SK-N-SH (cell line): Measurements from ENCODE around the gene CCDC178. TPM values are rescaled to one million over a fixed set of nuclear protein-coding genes. Genes with fewer than 3 reads are reported as not detected.

Experiments used
- CTCF ChIA-PET: fragments of 300-600, 350-600 bp; formaldehyde crosslinking; extraction: SDS; loops from one replicate; lab custom pipeline; 2021; lab: Yijun Ruan, JAX
- POLR2A ChIA-PET: fragments of 350-600 bp; sonication (Branson Sonifier 250); formaldehyde crosslinking; extraction: SDS; loops from one replicate; lab custom pipeline; 2020; ENCODE audit warnings: antibody characterized with exemption, inconsistent platforms; lab: Yijun Ruan, JAX
- DNase-seq: peaks from one replicate; pipeline ENCODE4 v3.0.0; 2012
- H2AFZ ChIP-seq: fragments of 200-600 bp; sonication (generic); 2 replicates; pipeline ENCODE4 v1.8.1; 2016; ENCODE audit warnings: antibody characterized with exemption, mild to moderate bottlenecking, low read depth
- H3F3A ChIP-seq: fragments of 200-600 bp; sonication (generic); replicated peaks from 2 replicates; pipeline ENCODE3; 2016; ENCODE audit warnings: antibody characterized with exemption, mild to moderate bottlenecking; ENCODE audit not compliant: insufficient read depth
- H3K27ac ChIP-seq, 2 experiments: fragments of 200-500 bp in 1 of 2; fragments of 200-600 bp in 1 of 2; sonication (Bioruptor generic) in 1 of 2; sonication (generic), shearing (Covaris generic) in 1 of 2; 2 replicates each; pipeline versions ENCODE4 v1.5.1 to v1.6.1; 2014 to 2016; ENCODE audit warnings: low read depth in 2 of 2, inconsistent platforms in 1 of 2, low read length in 1 of 2, mild to moderate bottlenecking in 1 of 2, mixed read lengths in 1 of 2
- H3K27me3 ChIP-seq: fragments of 200-600 bp; sonication (generic), shearing (Covaris generic); 2 replicates; pipeline ENCODE4 v1.6.1; 2016; ENCODE audit warnings: mixed run types; ENCODE audit not compliant: insufficient read depth
- H3K36me3 ChIP-seq, 2 experiments: fragments of 200-500 bp in 1 of 2; fragments of 200-600 bp in 1 of 2; sonication (Bioruptor generic) in 1 of 2; sonication (generic) in 1 of 2; replicated peaks in 1 of 2; 2 replicates each; pipeline versions ENCODE3 to v1.5.1; 2014 to 2016; ENCODE audit warnings: low read length in 1 of 2, mild to moderate bottlenecking in 1 of 2; ENCODE audit not compliant: insufficient read depth in 2 of 2, control insufficient read depth in 1 of 2
- H3K4me1 ChIP-seq, 2 experiments: fragments of 200-500 bp in 1 of 2; fragments of 200-600 bp in 1 of 2; sonication (Bioruptor generic) in 1 of 2; sonication (generic), shearing (Covaris generic) in 1 of 2; 2 replicates each; pipeline versions ENCODE4 v1.5.1 to v1.6.1; 2014 to 2016; ENCODE audit warnings: low read depth in 1 of 2, low read length in 1 of 2, mixed run types in 1 of 2; ENCODE audit not compliant: insufficient read depth in 2 of 2, control insufficient read depth in 1 of 2
- H3K4me2 ChIP-seq: fragments of 200-600 bp; sonication (generic), shearing (Covaris generic); 2 replicates; pipeline ENCODE4 v1.6.1; 2017; ENCODE audit warnings: mixed run types
- H3K4me3 ChIP-seq, 2 experiments: fragments of 200-500 bp in 1 of 2; fragments of 200-600 bp in 1 of 2; sonication (Bioruptor generic) in 1 of 2; sonication (generic), shearing (Covaris generic) in 1 of 2; 2 replicates each; pipeline versions ENCODE4 v1.5.1 to v1.8.1; 2014 to 2016; ENCODE audit warnings: low read depth in 2 of 2, inconsistent platforms in 1 of 2, low read length in 1 of 2, mild to moderate bottlenecking in 1 of 2, mixed read lengths in 1 of 2, moderate library complexity in 1 of 2
- H3K79me2 ChIP-seq: fragments of 200-600 bp; sonication (generic); 2 replicates; pipeline ENCODE4 v1.8.1; 2017; ENCODE audit warnings: mild to moderate bottlenecking; ENCODE audit not compliant: insufficient read depth
- H3K9ac ChIP-seq: fragments of 200-600 bp; sonication (generic); 2 replicates; pipeline ENCODE4 v1.6.1; 2017; ENCODE audit warnings: mixed run types
- H3K9me2 ChIP-seq: fragments of 200-600 bp; sonication (generic); 2 replicates; pipeline ENCODE4 v1.6.1; 2017; ENCODE audit warnings: mixed run types
- H3K9me3 ChIP-seq: fragments of 200-600 bp; sonication (generic); 2 replicates; pipeline ENCODE4 v1.6.1; 2017; ENCODE audit warnings: mixed run types, mild to moderate bottlenecking, moderate library complexity
- H4K20me1 ChIP-seq: fragments of 200-600 bp; sonication (generic); 2 replicates; pipeline ENCODE4 v1.6.1; 2017; ENCODE audit warnings: mild to moderate bottlenecking, mixed run types; ENCODE audit not compliant: insufficient read depth
- CHD2 ChIP-seq: fragments of 150-350 bp; IDR thresholded peaks from 2 replicates; pipeline ENCODE4 v1.6.1; 2018; ENCODE audit warnings: low read length; ENCODE audit not compliant: partially characterized antibody
- EP300 ChIP-seq, 2 experiments: IDR thresholded peaks; 2 replicates each; pipeline versions ENCODE4 v1.4.0 to v1.6.1; 2012; ENCODE audit warnings: borderline replicate concordance in 1 of 2, low read depth in 1 of 2, low read length in 1 of 2
- FOSL2 ChIP-seq: IDR thresholded peaks from 2 replicates; pipeline ENCODE4 v1.4.0; 2012; ENCODE audit warnings: low read depth, mild to moderate bottlenecking, moderate library complexity, borderline replicate concordance
- FOXJ3 ChIP-seq: sonication (generic); formaldehyde crosslinking; IDR thresholded peaks from 2 replicates; pipeline ENCODE4 v1.5.1; 2020; ENCODE audit warnings: mild to moderate bottlenecking, missing genetic modification reagents
- FOXM1 ChIP-seq: IDR thresholded peaks from 2 replicates; pipeline ENCODE4 v1.4.0; 2012; ENCODE audit warnings: low read depth, mild to moderate bottlenecking
- JUND ChIP-seq: IDR thresholded peaks from 2 replicates; pipeline ENCODE4 v1.4.0; 2012
- MEF2A ChIP-seq: IDR thresholded peaks from 2 replicates; pipeline ENCODE4 v1.4.0; 2012; ENCODE audit warnings: low read depth, borderline replicate concordance
- MXI1 ChIP-seq: IDR thresholded peaks from 2 replicates; pipeline ENCODE4 v1.6.1; 2012; ENCODE audit warnings: mild to moderate bottlenecking, low read depth, low read length, improper control_type of control experiment
- NFIC ChIP-seq: IDR thresholded peaks from 2 replicates; pipeline ENCODE4 v1.4.0; 2012; ENCODE audit warnings: borderline replicate concordance
- NRF1 ChIP-seq: IDR thresholded peaks from 2 replicates; pipeline ENCODE4 v1.6.1; 2012; ENCODE audit warnings: low read depth, mild to moderate bottlenecking, low read length
- PBX3 ChIP-seq: IDR thresholded peaks from 2 replicates; pipeline ENCODE4; 2012
- RAD21 ChIP-seq: IDR thresholded peaks from 2 replicates; pipeline ENCODE4 v1.6.1; 2012; ENCODE audit warnings: mild to moderate bottlenecking, low read length
- REST ChIP-seq: IDR thresholded peaks from 2 replicates; pipeline ENCODE4 v1.6.1; 2012; ENCODE audit warnings: mild to moderate bottlenecking, low read depth, low read length, moderate library complexity
- RFX5 ChIP-seq: IDR thresholded peaks from 2 replicates; pipeline ENCODE4 v1.6.1; 2012; ENCODE audit warnings: mild to moderate bottlenecking, improper control_type of control experiment, low read length
- RXRA ChIP-seq: IDR thresholded peaks from 2 replicates; pipeline ENCODE4 v1.4.0; 2012; ENCODE audit warnings: low read depth, mild to moderate bottlenecking, borderline replicate concordance
- TCF12 ChIP-seq: IDR thresholded peaks from 2 replicates; pipeline ENCODE4 v1.4.0; 2012
- TEAD4 ChIP-seq: IDR thresholded peaks from 2 replicates; pipeline ENCODE4 v1.4.0; 2012; ENCODE audit warnings: mild to moderate bottlenecking, borderline replicate concordance; ENCODE audit not compliant: insufficient read depth
- WGBS: methylation state at CpG from one replicate; pipeline ENCODE4 v1.1.6; 2017; ENCODE audit warnings: low lambda C conversion rate; 5-methylcytosine and 5-hydroxymethylcytosine counted together
- polyA plus RNA-seq, 3 experiments: library from polyadenylated mRNA; depleted of rRNA; stranded (reverse); fragments of >200 nt; gene quantifications; 2 replicates each; pipeline ENCODE4 v1.2.3, GENCODE V29; 2012

The CCDC178 gene
- polyA plus RNA-seq, 1 of the 3 experiments (the other 2 are of a cell fraction): not detected

GRCh38 chr18:32998285-32998684 lies 442.2 kb downstream of the CCDC178 start:
- no peaks in the 10 kb centered on the region for H3K9me3 ChIP-seq
- CTCF ChIA-PET: interaction anchor here (0.7 kb wide), 1 partner anchor 9 kb away, joined by 4 read pairs; no protein-coding TSS in a partner anchor
- no peaks in the 10 kb centered on the region for H3K9me2 ChIP-seq
- H3K79me2 ChIP-seq: no peaks in the 10 kb centered on the region
- H2AFZ ChIP-seq: no peak overlapping the region
- no peak overlapping the region for H3K4me2 ChIP-seq
- no peaks in the 10 kb centered on the region for H3K27me3 ChIP-seq
- H3F3A ChIP-seq: no peaks in the 10 kb centered on the region
- H3K4me3 ChIP-seq: no peak overlapping the region
- H3K27ac ChIP-seq: no peak overlapping the region
- POLR2A ChIA-PET: no interaction called here
- H4K20me1 ChIP-seq: no peaks in the 10 kb centered on the region
- TF ChIP-seq PBX3 (no peak), MEF2A (no peak), FOXJ3 (CRISPR knock-in tag) (no peak), NFIC (no peak), CHD2 (no peak), TCF12 (no peak), FOSL2 (no peak), RAD21 (no peak), RXRA (no peak), EP300 (IDR thresholded peaks at IDR 0.05; ENCODE audit: borderline replicate concordance in 1 of 2, low read depth in 1 of 2, low read length in 1 of 2) (no peak), FOXM1 (no peak), JUND (no peak), RFX5 (no peak), REST (no peak)
- TF ChIP-seq, all 33 proteins: peak for 0
- no peak for DNase-seq
- H3K36me3 ChIP-seq: no peaks in the 10 kb centered on the region
- H3K9ac ChIP-seq: no peak overlapping the region
- H3K4me1 ChIP-seq: no peaks in the 10 kb centered on the region
- WGBS: 15% methylated on average over 3 of the region's 3 CpGs

- POLR2A ChIA-PET: no interaction called here
- no peak overlapping the region for H3K4me2 ChIP-seq
Measured at GRCh38 chr18:32983721-32984120, 456.8 kb downstream of the CCDC178 start.

More at GRCh38 chr18:32983721-32984120, 456.8 kb downstream of the CCDC178 start:
- 16% methylated on average over 1 of the region's 1 CpG for WGBS
- Histone ChIP-seq H2AFZ (no peak overlapping the region), H4K20me1 (no peaks in the 10 kb centered on the region), H3F3A (no peaks in the 10 kb centered on the region), H3K9me2 (no peaks in the 10 kb centered on the region), H3K4me3 (no peak overlapping the region), H3K27me3 (no peaks in the 10 kb centered on the region), H3K79me2 (no peaks in the 10 kb centered on the region; the same call in 1 of the 2 replicates), H3K27ac (no peak overlapping the region), H3K9ac (no peak overlapping the region), H3K9me3 (no peaks in the 10 kb centered on the region; the same call in 1 of the 2 replicates), H3K4me1 (no peaks in the 10 kb centered on the region), H3K36me3 (no peaks in the 10 kb centered on the region)
- no peak for TF ChIP-seq RXRA
- no peak for TF ChIP-seq TEAD4
- no peak for TF ChIP-seq NRF1
- TF ChIP-seq MXI1: no peak
- no peak for DNase-seq
- CTCF ChIA-PET: interaction anchor here (1.0 kb wide), 1 partner anchor 69 kb away, joined by 3 read pairs; no protein-coding TSS in a partner anchor
